Activated CD4-positive, alpha-beta memory T cell treated with anti-CD3 and anti-CD28 coated beads for 36 hours (primary cell): ENCODE data around the gene NUDT21. TPM values are rescaled to one million over a fixed set of nuclear protein-coding genes. Genes with fewer than 3 reads are reported as not detected.
"Not testable (repeated sequence)": the region's sequence is repeated elsewhere in the genome, so short reads cannot be mapped to it uniquely, and the experiment has no call there.

ENCODE experiments used
- CTCF ChIA-PET: fragments of 350-600 bp; sonication (Branson Sonifier 250); formaldehyde crosslinking; loops from one replicate; lab custom pipeline; 2021; ENCODE audit warnings: antibody characterized with exemption, inconsistent platforms; lab: Charles Lee
- POLR2A ChIA-PET: fragments of 350-600 bp; sonication (Branson Sonifier 250); formaldehyde crosslinking; loops from one replicate; lab custom pipeline; 2021; ENCODE audit warnings: antibody characterized with exemption; lab: Charles Lee
- DNase-seq: peaks from one replicate; pipeline ENCODE4 v3.0.0-alpha.2; 2020
- H3K27ac Mint-ChIP-seq: one replicate; pipeline ENCODE4 v1.8.0; 2021; ENCODE audit warnings: mixed read lengths
- H3K27me3 Mint-ChIP-seq: one replicate; pipeline ENCODE4 v1.8.0; 2021; ENCODE audit warnings: mixed read lengths
- H3K36me3 Mint-ChIP-seq: one replicate; pipeline ENCODE4 v1.8.0; 2021; ENCODE audit warnings: mixed read lengths
- H3K4me1 Mint-ChIP-seq: one replicate; pipeline ENCODE4 v1.8.0; 2021; ENCODE audit warnings: low read depth, mixed read lengths
- H3K4me3 Mint-ChIP-seq: one replicate; pipeline ENCODE4 v1.8.0; 2021; ENCODE audit warnings: mild to moderate bottlenecking, mixed read lengths
- H3K9me3 Mint-ChIP-seq: one replicate; pipeline ENCODE4 v1.8.0; 2021; ENCODE audit warnings: mixed read lengths
- intact Hi-C: fragments of 100-400 bp; cut with micrococcal nuclease; formaldehyde crosslinking; loops from one replicate; pipeline ENCODE4 v1.15.1; 2023
- total RNA-seq, 2 experiments: library from RNA; stranded (reverse); gene quantifications; one replicate each; pipeline ENCODE4 v1.2.3, GENCODE V29; 2021

Gene NUDT21
- total RNA-seq, result 100 to 1,000 TPM; 352 to 361 TPM

DNA sequence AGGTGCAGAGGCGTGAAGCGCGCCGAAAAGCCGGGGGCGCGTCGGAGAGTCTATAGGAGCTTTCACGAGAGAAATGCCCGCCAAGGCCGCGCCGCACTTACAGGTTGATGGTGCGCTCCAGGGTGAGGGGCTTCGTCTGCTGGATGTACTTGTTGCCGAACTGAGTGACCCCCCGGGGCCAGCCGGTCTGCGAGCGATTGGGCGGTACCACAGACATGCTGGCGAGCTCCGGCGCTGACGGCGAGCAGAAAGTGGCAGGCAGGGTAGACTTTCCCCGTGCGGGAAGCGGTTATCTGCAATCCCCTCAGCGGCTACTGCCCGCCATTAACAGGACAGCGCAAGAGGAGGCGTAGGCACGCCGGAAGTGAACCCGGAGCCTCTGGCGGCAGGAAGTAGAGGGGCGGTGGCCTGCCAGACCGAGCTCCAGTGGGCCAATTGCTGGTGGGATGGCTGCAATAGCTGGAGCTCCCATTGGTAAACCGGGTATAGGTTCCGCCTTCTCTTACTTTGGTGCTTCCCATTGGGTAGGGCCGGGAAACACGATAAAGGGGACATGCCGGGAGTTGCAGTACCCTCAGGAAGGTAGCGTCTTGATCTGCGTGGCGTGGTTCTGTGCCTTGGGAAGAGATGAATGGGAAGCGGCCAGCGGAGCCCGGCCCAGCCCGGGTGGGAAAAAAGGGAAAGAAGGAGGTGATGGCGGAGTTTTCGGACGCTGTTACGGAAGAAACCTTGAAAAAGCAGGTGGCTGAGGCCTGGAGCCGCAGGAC, at the start of gene NUDT21, which contains the start of gene OGFOD1:
Gene NUDT21, minus strand, starts transcription at position 347 of the 767 bp plus-strand sequence. Its CDS starts 130 bp downstream, at position 217.
Gene OGFOD1, plus strand, starts transcription at position 569 of the 767 bp plus-strand sequence. Its CDS starts 59 bp downstream, at position 628.
- intact Hi-C loops, result loop anchor here (1.0 to 5.0 kb wide), 5 partner anchors 26 to 1086 kb away; partner anchors contain the start of genes AMFR, CCDC102A and HERPUD1
- H3K27ac Mint-ChIP-seq, result peak within 1 kb of the TSS; percentile 89
- peaks cover 56% of the 10 kb centered on the region for H3K4me1 Mint-ChIP-seq
- peak within 1 kb of the TSS; percentile 95 for H3K4me3 Mint-ChIP-seq
- peak; percentile 95 for DNase-seq
- no peaks in the 10 kb centered on the region for H3K9me3 Mint-ChIP-seq
- ChIA-PET CTCF (interaction anchor here (0.6 to 1.8 kb wide), 3 partner anchors 23 to 183 kb away, joined by 3 to 5 read pairs (median 4); no protein-coding TSS in a partner anchor), POLR2A (interaction anchor here (0.7 to 2.3 kb wide), 7 partner anchors 9 to 94 kb away, joined by 3 to 8 read pairs (median 3); no protein-coding TSS in a partner anchor)
- H3K27me3 Mint-ChIP-seq, result no peaks in the 10 kb centered on the region
- H3K36me3 Mint-ChIP-seq, result peaks cover 44% of the 10 kb centered on the region

DNA sequence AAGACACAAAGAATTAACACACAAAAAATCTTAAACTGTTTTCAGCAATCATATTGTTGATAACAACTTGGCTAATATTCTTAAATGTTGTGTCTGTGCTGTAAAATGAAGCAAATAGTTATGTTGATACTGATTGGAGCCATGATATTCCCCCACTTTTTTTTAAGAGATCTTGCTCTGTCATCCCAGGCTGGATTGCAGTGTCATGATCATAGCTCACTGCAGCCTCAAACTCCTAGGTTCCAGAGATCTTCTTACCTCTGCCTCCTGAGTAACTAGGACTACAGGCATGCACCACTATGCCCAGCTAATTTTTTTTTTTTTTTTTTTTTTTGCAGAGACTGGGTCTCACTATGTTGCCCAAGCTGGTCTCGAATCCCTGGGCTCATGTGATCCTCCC, 42.7 kb upstream of the NUDT21 start:
- Mint-ChIP-seq H3K27ac (no peak overlapping the region), H3K4me3 (no peak overlapping the region), H3K36me3 (peaks cover 20% of the 10 kb centered on the region), H3K4me1 (no peaks in the 10 kb centered on the region), H3K9me3 (no peaks in the 10 kb centered on the region), H3K27me3 (no peaks in the 10 kb centered on the region)
- DNase-seq, result no peak
- intact Hi-C loops, result no loop called here
- ChIA-PET CTCF (no interaction called here), POLR2A (interaction anchor here (0.6 kb wide), 1 partner anchor 8 kb away, joined by 3 read pairs; no protein-coding TSS in a partner anchor)

DNA sequence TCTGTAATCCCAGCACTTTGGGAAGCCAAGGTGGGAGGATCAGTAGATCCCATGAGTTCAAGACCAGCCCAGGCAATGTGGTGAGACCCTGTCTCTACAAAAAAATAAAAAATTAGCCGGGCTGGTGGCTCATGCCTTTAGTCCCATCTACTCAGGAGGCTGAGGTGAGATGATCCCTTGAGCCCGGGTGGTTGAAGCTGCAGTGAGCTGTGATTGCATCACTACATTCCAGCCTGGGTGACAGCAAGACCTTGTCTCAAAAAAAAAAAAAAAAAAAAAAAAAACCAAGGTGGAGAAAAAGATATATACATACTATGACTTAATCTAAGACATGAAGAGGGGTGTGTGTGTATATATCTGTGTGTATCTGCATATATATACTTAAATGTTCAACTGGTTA, 42.0 kb upstream of the NUDT21 start:
- ChIA-PET POLR2A (no interaction called here), CTCF (no interaction called here)
- Mint-ChIP-seq H3K36me3 (peaks cover 15% of the 10 kb centered on the region), H3K27ac (no peak overlapping the region), H3K27me3 (no peaks in the 10 kb centered on the region), H3K9me3 (no peaks in the 10 kb centered on the region), H3K4me1 (no peaks in the 10 kb centered on the region), H3K4me3 (no peak overlapping the region)
- intact Hi-C loops, result no loop called here
- no peak for DNase-seq

DNA sequence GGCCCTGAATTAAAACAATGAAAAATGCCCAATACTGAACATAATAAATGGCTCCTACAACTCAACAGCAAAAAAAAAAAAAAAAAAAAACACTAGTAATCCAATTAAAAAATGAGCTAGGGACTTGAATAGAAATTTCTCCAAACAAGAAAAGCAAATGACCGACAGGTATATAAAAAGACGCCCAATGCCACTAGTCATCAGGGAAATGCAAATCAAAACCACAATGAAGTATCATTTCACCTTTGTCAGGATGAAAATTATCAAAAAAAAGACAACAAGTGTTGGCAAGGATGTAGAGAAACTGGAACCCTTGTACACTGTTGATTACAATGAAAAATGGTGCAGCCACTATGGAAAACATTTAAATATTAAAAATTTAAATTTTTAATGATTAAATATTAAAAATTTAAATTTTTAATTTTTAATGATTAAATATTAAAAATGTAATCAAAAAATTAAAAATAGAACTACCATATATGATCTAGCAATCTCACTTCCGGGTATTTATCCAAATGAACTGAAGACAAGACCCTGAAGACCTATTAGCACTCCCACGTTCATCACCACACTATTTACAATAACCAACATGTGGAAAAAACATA, 40.6 kb upstream of the NUDT21 start:
- Mint-ChIP-seq H3K9me3 (no peaks in the 10 kb centered on the region), H3K4me1 (no peaks in the 10 kb centered on the region), H3K27me3 (no peaks in the 10 kb centered on the region), H3K4me3 (no peak overlapping the region), H3K27ac (no peak overlapping the region), H3K36me3 (peaks cover 9% of the 10 kb centered on the region)
- DNase-seq, result no peak
- POLR2A ChIA-PET, result no interaction called here
- intact Hi-C loops, result no loop called here
- CTCF ChIA-PET, result no interaction called here

DNA sequence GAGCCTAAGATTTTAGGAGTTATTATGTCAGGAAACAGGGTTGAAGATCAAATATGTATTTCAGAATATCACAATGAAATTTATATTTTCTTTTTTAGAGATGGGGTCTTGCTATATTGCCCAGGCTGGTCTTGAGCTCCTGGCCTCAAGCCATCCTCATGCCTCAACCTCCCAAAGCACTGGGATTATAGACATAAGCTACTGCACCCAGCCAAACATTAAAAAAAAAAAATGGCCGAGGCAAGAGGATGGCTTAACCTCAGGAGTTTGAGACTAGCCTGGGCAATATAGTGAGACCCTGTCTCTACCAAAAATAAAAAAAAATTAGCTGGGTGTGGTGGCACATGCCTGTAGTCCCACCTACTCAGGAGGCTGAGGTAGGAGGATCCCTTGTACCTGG, 37.7 kb upstream of the NUDT21 start:
- H3K4me3 Mint-ChIP-seq, H3K9me3 Mint-ChIP-seq, H3K4me1 Mint-ChIP-seq, H3K27ac Mint-ChIP-seq, intact Hi-C loops, H3K27me3 Mint-ChIP-seq, DNase-seq: not testable (repeated sequence)
- ChIA-PET CTCF (interaction anchor here (0.7 kb wide), 1 partner anchor 28 kb away, joined by 3 read pairs; no protein-coding TSS in a partner anchor), POLR2A (interaction anchor here (0.7 kb wide), 1 partner anchor 11 kb away, joined by 5 read pairs; no protein-coding TSS in a partner anchor)
- peaks cover 13% of the 10 kb centered on the region for H3K36me3 Mint-ChIP-seq

DNA sequence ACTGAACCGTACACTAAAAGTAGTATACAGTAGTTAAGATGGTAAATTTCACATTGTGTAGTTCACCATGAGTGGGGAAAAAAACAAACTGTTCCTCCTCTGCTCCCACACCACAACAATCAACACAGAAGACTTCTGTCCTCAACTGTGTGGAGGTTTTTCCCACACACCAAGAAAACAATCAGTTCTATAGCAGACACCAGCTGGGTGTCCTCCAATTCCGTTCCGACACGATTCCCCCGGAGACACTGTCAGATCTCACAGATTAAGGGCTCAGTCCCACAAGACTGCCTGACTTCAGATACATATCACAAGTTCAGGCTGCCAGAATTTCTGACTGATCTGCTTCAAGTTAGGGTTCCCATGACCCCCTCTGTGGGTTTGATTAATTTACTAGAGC, 36.9 kb upstream of the NUDT21 start:
- DNase-seq, result no peak
- ChIA-PET CTCF (no interaction called here), POLR2A (no interaction called here)
- Mint-ChIP-seq H3K4me3 (no peak overlapping the region), H3K4me1 (no peaks in the 10 kb centered on the region), H3K27ac (no peak overlapping the region), H3K9me3 (no peaks in the 10 kb centered on the region), H3K27me3 (no peaks in the 10 kb centered on the region), H3K36me3 (peaks cover 18% of the 10 kb centered on the region)
- intact Hi-C loops, result no loop called here

DNA sequence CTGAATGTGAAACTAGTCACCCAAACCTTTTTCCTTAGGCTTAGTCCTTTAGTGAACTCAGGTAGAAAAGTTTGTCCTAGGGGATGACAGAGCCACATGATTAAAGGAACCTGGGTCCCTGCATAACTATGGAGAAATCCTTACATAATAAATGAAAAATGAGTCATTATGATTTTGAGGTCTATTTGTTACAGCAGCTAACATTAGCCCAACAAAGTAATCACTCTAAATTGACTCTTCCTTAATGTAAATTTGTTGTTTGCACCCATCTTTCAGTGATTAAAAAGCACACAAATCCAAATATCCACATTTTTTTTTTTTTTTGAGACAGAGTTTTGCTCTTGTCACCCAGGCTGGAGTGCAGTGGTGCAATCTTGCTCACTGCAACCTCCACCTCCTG, 32.3 kb upstream of the NUDT21 start:
- CTCF ChIA-PET, result interaction anchor here (0.6 kb wide), 2 partner anchors 219 to 487 kb away, joined by 3 read pairs; no protein-coding TSS in a partner anchor
- peaks cover 4% of the 10 kb centered on the region for H3K4me1 Mint-ChIP-seq
- POLR2A ChIA-PET, result no interaction called here
- H3K27me3 Mint-ChIP-seq, result no peaks in the 10 kb centered on the region
- DNase-seq, result no peak
- no peaks in the 10 kb centered on the region for H3K9me3 Mint-ChIP-seq
- intact Hi-C loops, result no loop called here
- peaks cover 21% of the 10 kb centered on the region for H3K36me3 Mint-ChIP-seq
- no peak overlapping the region for H3K4me3 Mint-ChIP-seq
- H3K27ac Mint-ChIP-seq, result no peak overlapping the region

DNA sequence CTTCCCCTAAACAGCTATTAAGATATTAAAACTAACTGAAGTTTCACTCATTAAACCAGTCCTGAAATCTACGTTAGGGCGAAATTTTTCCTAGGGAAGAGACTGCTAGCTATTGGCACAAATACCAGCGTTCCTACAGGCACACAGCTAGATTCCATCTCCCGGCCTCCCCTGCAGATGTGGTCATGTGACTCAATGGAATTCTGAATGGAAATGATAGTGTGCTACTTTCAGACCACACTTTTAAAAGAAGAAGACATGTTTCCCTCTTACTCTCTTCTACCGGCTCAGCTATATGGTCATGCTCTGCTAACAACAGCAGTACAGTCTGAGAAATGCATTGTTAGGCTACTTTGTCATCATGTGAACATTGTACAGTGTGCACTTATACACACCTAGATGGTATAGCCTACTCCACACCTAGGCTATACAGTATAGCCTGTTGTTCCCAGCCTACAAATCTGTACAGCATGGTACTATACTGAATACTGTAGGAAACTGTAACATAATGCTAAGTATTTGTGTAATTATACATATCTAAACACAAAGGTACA, 31.6 kb upstream of the NUDT21 start:
- POLR2A ChIA-PET, result no interaction called here
- Mint-ChIP-seq H3K27me3 (no peaks in the 10 kb centered on the region), H3K27ac (no peak overlapping the region), H3K9me3 (no peaks in the 10 kb centered on the region), H3K4me3 (no peak overlapping the region), H3K4me1 (peaks cover 8% of the 10 kb centered on the region), H3K36me3 (peaks cover 23% of the 10 kb centered on the region)
- DNase-seq, result no peak
- CTCF ChIA-PET, result no interaction called here
- intact Hi-C loops, result no loop called here

DNA sequence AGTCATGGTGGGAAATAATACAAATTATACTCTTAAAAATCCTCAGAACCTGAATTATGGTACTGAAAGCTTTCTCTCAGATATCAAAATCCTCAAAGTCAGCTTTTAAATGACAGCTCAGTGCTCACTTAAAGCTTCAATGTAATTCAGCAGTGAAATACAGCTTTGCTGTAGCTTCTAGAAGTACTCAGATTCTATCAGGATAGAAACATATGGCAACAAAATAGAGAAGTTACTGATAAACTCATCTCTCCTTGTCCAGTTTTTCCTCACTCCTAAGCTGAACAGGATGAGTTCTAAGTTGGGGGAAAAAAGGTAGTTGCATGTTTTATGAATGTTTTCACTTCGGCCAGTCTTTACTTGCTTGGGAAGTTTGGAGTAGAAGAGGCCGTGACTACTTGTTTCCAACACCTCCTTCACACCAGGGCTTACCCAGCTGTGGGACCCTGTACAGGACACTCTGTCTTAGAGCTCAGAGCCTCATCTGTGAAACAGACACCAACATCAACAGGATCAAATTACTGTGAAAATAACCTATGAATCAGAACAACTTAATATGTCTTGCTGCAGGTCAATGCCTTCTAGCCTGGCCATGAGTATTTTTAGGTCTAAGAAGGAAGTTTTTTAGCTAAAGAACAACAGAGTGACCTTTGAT, 30.5 kb upstream of the NUDT21 start:
- H3K27ac Mint-ChIP-seq, result peak overlapping the region; percentile 50
- intact Hi-C loops, result no loop called here
- DNase-seq, result no peak
- ChIA-PET CTCF (no interaction called here), POLR2A (interaction anchor here (1.2 kb wide), 1 partner anchor 11 kb away, joined by 4 read pairs; no protein-coding TSS in a partner anchor)
- no peak overlapping the region for H3K4me3 Mint-ChIP-seq
- no peaks in the 10 kb centered on the region for H3K27me3 Mint-ChIP-seq
- no peaks in the 10 kb centered on the region for H3K9me3 Mint-ChIP-seq
- H3K4me1 Mint-ChIP-seq, result peaks cover 17% of the 10 kb centered on the region
- H3K36me3 Mint-ChIP-seq, result peaks cover 32% of the 10 kb centered on the region

DNA sequence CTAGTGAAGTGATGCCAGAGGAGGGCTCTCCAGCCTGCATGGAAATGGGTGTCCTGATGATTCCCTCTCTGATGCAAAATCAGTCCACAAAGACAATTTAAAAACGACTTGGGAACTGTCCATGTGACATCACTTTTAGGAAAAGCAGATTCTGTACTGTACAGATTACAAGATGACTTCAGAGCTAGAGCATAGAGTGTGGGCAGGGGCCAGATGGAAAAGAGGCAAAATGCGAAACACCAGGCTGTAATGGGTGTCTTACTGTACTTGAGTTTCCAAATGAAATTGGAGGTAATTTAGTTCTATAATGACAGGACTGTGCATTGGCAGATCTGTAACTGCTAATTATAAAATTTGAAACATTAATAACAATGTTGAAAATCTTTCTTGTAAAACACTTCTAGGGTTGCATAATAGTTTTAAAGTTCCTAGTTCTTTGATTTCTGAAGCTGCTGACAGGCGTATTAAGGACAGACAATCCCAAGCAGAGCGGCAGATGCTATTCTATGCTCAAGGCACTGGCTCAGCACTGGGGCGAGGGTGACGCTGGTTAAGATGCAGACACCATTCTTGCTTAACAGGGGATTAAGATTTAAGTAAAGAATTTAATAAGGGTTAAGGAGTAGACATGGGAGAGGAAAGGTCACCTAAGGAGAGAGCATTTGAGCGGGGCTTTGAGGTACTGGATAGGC, 29.8 kb upstream of the NUDT21 start:
- Mint-ChIP-seq H3K36me3 (peaks cover 34% of the 10 kb centered on the region), H3K9me3 (no peaks in the 10 kb centered on the region), H3K27me3 (no peaks in the 10 kb centered on the region), H3K4me3 (no peak overlapping the region), H3K4me1 (peaks cover 19% of the 10 kb centered on the region), H3K27ac (no peak overlapping the region)
- POLR2A ChIA-PET, result interaction anchor here (1.2 kb wide), 1 partner anchor 10 kb away, joined by 4 read pairs; no protein-coding TSS in a partner anchor
- CTCF ChIA-PET, result no interaction called here
- DNase-seq, result no peak
- intact Hi-C loops, result no loop called here

DNA sequence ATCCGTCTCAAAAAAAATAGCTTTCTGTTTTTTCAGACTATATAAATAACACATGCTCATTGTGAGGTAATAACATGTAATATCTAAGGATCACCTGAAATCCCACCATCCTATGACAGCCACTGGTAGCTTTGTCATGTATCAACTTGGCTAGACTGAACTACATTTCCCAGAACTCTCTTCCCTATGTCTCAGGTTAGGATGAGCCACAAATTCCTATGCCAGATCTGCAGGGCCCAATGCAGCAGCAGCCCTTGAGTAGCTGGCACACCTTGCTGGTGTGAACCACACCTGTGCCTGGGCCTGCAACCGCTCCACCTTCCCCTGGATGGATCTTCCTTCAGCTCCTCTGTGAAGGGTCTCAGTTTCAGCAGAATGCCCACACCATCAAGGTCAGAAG, 28.3 kb upstream of the NUDT21 start:
- Mint-ChIP-seq H3K9me3 (no peaks in the 10 kb centered on the region), H3K4me3 (no peak overlapping the region), H3K27ac (peak overlapping the region; percentile 51), H3K4me1 (peaks cover 19% of the 10 kb centered on the region), H3K36me3 (peaks cover 44% of the 10 kb centered on the region), H3K27me3 (no peaks in the 10 kb centered on the region)
- CTCF ChIA-PET, result no interaction called here
- POLR2A ChIA-PET, result interaction anchor here (1.1 kb wide), 1 partner anchor 203 kb away, joined by 3 read pairs; no protein-coding TSS in a partner anchor
- DNase-seq, result no peak
- intact Hi-C loops, result no loop called here
